GM18867 (cell line): ENCODE results near the gene PRELID2.
"Not testable (repeated sequence)": the region's sequence is repeated elsewhere in the genome, so short reads cannot be mapped to it uniquely, and the experiment has no call there.

ENCODE experiments used
- ATAC-seq: cut with Tn5 transposase; IDR thresholded peaks from one replicate; pipeline ENCODE4 v1.9.1; 2021; ENCODE audit warnings: mild to moderate bottlenecking, moderate library complexity; ENCODE audit not compliant: unreplicated experiment

PRELID2 gene

DNA sequence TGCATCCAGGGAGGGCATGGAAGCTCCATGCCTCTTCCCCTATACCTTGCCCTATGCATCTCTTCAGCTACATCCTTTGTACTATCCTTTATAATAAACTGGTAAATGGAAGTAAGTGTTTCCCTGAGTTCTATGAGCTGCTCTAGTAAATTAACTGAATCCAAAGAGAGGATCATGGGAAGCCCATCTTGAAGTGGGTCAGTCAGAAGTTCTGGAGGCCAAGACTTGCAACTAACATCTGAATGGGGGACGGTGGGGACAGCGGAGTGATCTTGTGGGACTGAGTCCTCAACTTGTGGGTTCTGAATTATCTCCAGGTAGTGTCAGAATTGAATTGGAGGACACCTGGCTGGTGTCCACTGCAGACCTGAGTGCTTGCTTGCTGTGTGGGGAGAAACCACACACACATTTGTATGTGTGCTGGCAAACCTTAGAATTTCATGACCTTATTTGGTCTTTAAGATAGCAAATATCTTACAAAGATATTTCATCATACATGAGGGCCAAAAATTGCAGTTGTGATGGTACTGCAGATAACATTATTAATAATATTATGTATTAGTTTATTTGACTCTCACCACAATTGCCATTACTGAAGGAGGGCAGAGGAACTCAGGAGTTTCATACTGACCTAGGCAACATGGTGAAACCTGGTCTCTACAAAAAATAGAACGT lies 5.5 kb upstream of the PRELID2 start:
- no peak for ATAC-seq

DNA sequence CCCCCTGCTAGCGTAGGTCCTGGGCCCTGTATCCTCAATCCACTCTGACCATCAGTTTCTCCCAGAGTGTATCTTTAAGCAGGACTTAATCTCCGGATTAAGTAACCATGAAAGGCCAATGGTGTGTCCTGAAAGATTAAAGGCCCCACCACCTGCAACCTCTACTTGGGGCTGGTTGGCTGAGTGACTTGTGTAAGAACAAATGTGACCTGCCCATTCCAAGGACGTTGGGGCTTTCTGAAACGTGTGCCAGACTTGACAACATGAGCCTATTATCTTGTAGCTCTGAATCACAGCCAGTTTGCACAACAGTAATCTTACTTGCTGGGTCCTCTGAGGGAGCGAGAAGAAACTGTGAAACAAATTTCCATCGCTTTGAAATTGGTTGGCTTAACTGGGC lies 3.1 kb upstream of the PRELID2 start:
- ATAC-seq = no peak

DNA sequence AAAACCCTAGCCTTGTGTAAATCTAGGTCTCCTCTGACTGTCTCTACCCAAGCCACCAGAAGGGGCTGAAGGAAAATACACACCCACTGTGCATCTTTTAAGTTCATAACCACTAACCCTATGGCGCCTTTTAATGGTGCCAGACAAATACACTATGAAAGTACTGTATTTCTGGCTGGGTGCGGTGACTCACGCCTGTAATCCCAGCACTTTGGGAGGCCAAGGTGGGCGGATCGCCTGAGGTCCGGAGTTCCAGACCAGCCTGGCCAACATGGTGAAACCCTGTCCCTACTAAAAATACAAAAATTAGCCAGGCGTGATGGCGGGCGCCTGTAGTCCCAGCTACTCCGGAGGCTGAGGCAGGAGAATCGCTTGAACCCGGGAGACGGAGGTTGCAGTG lies 1.1 kb upstream of the PRELID2 start:
- not testable (repeated sequence) for ATAC-seq

DNA sequence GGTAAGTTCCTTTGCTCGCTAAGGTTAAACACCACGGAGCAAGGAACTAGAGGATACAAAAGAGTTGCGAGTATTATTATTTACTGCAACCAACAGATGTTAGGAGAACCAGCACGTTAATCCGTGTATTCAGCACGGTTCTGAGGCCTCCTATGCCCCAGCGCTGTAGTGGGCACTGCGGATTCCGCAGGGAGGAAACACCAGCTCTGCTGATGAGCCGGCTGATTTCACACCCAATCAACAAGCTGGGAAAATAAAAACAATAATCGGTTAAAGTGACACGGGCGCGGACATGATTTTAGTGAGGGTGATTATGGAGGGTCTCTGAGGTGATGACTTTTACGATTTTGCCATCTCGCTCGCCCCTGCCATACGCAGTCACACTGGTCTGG lies 702 bp upstream of the PRELID2 start:
- ATAC-seq = no peak

DNA sequence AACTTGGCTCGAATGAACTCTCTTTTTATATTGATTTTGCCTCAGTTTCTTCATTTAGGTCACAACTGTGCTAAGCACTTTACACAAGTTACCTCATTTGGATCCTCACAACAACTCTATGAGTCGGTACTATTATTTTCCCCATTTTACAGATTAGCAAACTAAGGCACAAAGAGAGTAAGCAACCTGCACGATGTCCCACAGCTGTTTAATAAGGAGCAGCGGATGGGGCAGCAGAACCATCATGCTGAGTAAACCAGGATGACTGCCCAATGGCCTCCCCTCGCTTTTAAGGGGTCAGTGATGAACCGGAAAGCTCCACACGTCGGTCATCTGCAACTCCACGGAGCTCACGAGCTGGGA lies 607 bp downstream of the PRELID2 start:
- ATAC-seq = no peak

DNA sequence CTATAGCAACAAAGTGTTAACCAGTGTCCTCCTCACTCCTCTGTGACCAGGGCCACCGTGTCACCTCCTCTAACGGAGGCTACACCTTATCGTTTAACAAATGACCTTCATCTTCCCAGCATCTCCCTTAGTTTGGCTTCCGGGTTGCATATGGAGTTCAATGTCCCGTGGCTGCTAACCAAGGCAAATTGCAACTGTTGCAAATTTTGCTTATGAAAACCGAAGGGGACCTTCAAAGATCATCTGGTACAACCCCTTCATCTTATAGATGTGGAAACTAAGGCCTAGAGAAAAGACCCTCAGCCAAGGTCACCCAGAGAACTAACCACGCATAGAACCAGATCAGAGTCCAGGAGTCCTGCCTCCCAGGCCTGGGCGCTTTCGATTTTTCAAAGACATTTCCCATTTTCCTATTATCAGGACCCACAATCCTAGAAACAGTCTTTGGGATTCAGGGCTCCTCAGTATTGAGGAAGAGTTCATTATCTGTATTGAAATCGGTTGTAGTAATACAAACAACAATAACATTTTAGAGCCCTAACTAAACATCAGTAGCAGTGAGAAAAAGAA lies 1.4 kb downstream of the PRELID2 start:
- ATAC-seq = no peak

DNA sequence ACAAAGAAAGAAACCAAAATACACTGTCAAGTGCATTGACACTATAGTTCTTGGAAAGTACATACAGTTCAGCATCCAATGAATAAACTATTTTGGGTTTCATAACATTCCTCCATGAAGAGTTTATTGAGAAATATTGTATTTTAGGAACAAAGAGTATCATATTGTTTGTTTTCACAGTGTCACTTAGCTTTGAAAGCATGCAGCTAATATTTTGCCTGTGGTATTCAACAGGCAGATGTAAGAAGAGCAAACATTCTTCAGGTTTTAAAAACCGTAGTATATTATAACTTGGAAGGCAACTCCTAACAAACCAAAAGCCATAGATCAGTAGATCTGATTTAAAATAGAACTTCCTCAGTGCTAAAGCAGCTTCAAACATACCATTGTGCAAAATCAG lies 4.5 kb downstream of the PRELID2 start:
- ATAC-seq = no peak

DNA sequence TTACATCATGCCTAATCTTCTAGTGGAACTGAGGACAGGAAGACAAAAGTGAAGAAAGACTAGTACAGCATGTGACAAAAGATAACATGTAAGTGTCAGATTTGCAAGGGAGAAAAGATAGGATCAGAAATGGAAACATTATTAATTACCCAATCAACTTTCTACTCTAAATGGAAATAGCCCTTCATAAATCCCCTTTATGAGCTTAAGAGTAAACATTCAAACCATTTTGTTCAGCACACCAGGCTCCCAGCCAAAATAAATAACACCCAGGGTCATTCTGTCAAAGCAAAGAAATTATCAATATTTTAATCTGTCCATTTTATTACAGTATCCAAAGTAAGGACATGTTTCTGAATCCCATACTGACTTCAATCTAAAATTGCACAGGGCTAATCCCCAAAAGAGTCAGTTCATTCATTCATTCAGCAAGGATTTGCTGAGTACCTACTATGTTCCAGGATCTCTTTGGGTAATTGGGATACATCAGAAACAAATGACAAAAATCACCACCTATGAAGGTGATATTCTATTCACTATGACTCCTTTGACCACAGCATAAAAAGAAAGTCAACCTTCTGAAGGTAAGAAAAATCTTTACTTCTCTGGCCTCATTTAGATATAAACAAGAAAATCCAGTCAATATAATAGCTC lies 5.3 kb downstream of the PRELID2 start:
- no peak for ATAC-seq

DNA sequence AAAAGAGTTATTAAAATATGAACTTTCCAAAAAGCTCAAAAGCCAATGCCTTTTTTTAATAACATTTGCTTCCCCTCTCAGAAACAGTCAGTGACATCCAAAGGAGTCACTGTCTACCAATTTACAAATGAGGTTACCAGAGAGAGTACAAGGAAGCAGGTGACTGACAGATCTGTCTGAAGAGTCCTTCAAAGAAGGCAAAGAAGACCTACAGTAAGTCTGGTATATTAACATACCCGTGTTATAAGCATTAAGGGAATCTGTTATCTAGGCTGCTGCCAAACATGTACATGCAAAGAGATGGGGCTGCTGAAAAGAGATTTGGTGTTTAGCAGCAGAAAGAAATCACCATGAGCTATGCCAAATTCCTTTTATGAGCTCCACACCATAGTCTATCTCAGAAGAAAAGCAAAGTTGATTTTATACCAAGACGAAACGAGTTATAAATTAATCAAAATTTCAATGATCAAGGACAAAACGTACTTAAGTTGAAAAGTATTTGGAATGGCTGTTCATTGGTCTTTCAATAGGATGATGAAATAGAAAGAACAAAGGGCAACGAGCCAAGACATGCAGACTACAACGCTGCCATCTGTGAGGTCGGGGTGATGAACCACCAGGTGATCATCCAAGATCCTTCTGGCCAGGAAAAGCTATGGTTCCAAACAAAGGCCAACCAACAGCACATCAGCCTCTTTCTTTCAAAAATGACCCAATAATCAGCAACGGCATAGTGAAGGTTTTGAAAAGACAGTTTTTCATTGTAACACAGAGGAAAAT lies 8.1 kb downstream of the PRELID2 start:
- ATAC-seq = no peak

DNA sequence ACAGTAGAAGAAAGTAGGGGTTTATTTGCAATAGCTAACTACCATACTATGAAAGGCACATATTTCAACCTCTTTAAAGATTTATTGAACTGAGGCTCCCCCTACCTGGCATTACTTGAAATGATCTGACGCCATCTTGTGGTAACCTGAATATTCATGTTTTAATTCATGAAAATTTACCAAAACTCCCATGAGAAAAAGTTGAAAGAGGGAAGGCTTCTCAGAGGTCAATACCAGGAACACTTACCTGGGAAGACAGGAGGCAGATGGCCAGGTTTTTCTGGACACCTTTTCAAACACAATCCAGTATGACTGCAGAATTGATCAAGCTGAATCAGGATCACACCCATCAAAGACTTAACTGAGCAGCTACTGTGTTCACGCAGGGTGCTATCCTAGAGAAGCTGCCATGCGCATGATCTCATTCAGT lies 9.4 kb downstream of the PRELID2 start:
- ATAC-seq = peak; percentile 65

DNA sequence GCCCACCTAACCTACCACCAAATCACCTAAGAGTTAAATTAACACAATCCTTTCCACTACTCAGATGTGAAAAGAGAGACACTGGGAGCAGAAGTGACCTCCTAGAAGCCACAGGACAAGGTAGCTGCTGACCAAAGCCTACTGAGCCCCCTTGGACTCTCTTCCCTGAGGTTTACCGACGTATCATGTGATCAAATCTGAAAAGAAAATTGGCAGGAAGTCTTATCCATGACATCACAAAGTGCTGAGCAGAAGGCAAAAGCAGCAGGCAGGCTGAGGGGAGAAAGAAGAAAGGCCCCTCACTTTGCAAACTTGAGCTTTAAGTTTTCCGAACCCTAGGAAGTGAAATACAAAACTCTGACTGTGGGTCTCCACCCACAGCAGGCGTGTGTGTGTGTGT lies 11.1 kb downstream of the PRELID2 start:
- ATAC-seq = no peak

DNA sequence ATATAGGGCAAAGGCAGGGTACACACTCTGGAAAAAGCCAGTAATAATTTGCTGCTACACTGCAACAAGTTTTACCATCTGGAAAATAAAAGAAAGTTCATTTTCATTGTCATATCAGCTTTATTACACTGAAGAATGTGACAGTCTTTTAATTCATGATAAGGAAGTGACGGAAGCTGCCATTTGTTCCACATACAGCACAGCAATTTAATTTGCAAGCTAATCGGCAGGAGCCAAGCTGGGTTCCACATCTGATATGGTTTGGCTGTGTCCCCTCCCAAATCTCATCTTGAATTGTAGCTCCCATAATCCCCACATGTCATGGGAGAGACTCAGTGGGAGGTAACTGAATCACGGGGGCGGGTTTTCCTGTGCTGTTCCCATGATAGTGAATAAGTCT lies 16.5 kb downstream of the PRELID2 start:
- no peak for ATAC-seq

DNA sequence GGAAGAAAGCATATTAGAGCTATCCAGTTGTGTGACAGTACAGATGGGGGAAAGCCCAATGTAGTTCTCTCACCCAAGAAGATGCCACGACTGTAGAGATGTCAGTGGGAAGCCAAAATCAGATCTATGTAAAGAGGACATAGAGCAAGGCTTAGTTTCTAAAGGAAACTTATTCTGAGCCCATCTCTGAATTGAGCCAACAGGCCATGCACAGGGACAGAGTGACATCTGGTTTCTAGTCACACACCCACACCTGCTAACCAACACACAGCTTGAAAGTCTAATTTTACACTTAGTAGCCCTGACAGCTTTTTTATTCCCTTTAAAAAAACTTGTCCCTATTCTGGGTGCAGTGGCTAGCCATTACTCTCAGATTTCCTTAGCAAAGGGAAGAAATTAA lies 22.3 kb downstream of the PRELID2 start:
- no peak for ATAC-seq

DNA sequence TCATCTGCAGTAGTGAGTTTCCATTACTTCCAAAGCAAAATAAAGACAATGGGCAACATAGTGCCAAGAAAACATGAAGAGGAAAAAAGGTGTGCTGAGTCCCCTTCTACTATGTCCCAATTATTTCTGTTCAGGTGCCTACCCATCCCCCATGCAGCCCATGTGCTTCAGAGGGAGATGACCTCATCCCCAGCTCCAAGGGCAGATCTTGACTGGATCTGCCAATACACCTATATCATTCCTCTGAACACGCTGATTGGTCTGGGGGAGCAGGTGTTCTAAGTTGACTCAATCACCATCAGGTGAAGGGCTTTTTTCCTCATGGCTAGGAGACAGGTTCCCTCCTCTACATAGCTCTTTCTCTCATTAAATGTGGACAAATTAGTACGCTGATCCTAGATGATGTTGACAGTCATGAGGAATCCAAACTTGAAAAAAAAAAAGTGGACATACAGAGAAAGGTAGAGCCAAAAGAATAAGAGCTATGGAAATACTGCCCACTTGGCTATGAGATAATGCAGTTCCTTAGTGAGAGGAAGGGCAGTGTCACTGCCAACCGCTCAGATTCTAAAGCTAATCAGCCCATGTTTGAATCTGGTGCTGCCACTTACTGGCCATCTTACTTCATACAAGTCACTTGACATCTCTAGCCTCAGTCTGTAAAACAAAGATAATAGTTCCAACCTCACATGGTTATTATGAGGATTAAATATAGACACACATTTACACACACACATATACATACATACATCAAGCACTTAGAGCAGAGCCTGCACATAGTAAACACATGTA lies 23.1 kb downstream of the PRELID2 start:
- ATAC-seq = no peak

DNA sequence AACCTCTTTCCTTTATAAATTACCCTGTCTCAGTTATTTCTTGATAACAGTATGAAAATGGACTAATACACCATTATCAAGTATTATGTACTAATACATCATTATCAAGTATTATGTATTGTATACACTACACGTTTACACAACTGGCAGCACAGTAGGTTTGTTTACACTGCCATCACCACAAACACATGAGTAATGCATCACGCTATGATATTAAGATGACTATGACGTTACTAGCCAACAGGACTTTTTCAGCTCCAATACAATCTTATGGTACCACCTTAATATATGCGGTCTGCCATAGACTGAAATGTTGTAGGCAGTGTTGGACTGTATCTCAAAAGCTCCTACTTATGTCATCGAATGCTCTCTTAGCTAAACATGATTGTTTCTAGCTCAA lies 28.2 kb downstream of the PRELID2 start:
- no peak for ATAC-seq

DNA sequence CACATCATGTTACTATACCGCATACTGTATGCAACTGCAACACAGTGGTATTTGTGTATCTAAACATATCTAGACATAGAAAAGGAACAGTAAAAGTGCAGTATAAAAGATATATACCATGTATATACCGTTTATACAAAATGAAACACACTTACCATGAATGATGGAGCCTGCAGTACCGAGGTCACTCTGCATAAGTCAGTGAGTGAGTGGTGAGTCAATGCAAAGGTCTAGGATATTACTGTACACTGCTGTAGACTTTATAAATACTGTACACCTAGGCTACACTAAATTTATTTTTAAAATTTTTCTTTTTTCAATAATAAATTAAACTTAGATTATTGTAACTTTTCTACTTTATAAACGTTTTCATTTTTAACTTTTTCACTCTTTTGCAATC lies 29.3 kb downstream of the PRELID2 start:
- ATAC-seq = no peak

DNA sequence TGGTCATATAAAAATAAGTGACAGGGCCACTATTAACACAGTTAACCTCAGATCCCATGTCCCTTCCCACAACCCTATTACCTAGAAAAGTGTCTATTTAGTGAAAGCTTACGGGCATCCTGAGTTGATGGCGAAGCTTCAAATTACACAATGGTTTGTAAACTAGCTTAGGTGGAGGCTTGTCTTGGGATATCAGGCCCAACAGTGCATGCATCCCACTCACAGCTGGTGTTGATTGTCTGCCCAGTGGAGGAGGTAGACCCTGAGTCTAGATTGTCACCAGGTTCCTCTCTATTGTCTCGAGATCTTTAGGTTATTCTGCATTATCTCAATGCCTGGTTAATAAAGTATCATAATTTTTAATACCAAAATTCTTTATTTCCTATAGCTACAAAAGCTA lies 30.4 kb downstream of the PRELID2 start:
- ATAC-seq = no peak

DNA sequence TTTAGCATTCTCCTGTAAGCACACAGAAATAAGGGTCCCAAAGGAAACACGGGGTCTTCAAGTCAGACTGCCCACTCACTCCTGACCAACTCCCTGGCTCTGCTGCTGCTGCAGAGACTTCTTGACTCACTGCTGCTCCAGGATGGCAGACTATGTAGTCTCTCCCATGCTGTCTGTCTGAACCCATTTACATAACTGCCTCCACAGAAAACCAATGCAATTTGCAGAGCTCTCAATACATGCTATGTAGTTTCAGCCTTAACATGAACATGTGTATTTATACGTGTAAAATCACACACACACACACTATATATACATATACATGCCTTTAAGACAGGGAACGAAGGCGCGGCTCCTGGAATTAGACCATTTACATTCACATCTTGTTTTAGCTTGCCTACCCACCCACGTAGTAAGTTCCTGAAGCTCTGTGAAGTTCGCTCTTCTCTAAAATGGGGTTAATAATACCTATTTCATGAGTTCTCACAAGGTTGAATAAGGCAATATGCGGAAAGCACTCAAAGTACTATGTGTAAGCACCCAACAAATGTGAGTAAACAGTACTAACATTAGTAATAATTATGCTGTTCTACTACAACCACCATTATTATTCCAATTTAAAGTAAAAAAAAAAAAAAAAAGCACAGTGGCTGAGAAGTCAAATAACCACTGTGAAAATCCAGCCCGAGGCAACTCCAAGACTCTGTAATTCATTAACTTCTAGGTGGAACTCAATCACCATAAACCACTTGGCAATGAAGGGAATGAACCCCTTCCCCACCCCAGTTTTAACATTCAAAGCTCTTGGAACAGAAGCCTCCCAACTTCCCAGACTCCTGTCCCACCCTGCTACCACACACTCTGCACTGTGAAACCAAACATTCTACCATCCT lies 31.8 kb downstream of the PRELID2 start:
- ATAC-seq = no peak

DNA sequence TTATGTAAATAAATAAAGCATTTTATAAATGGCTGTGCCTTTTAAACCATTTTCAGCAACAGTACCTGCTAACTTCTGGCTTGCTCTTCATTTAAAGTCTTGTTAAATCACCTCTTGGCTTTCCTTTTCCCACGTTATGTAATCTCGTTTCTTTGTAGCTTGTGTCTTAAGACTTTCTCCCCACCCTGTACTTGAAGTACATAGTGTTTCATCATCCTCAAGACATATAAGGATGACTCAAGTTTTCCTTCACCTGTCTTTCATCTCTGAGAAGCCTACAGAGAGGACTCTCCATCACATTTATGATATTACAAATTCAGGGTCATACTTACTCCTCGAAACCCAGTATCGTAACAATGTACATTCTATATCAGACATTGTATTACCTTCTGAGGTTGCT lies 33.9 kb downstream of the PRELID2 start:
- no peak for ATAC-seq

DNA sequence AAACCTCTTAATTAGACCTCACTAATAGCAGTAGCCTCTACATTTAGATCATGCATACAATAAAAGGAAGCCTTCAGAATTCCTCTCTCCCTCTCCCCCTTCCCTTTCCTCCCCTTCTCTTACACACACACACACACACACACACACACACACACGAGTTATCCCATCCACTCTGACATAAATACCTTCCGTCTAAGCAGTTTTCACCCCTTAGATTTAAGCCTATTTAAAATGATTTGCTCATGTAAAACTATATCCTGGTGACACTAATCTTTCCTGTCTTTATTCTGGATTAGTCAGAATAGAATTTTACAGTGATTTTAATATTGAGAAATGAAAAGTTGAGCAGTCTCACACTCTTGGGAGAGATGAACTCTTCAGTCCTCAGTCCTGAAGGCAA lies 35.0 kb downstream of the PRELID2 start:
- ATAC-seq = no peak
